HG03280 (cell line): ENCODE data around the gene ZNF343.
"Not testable (repeated sequence)": the region's sequence is repeated elsewhere in the genome, so short reads cannot be mapped to it uniquely, and the experiment has no call there.

Experiments
- ATAC-seq: cut with Tn5 transposase; IDR thresholded peaks from one replicate; pipeline ENCODE4 v1.9.1; 2021; ENCODE audit warnings: mild to moderate bottlenecking, moderate library complexity; ENCODE audit not compliant: unreplicated experiment

Gene ZNF343

DNA sequence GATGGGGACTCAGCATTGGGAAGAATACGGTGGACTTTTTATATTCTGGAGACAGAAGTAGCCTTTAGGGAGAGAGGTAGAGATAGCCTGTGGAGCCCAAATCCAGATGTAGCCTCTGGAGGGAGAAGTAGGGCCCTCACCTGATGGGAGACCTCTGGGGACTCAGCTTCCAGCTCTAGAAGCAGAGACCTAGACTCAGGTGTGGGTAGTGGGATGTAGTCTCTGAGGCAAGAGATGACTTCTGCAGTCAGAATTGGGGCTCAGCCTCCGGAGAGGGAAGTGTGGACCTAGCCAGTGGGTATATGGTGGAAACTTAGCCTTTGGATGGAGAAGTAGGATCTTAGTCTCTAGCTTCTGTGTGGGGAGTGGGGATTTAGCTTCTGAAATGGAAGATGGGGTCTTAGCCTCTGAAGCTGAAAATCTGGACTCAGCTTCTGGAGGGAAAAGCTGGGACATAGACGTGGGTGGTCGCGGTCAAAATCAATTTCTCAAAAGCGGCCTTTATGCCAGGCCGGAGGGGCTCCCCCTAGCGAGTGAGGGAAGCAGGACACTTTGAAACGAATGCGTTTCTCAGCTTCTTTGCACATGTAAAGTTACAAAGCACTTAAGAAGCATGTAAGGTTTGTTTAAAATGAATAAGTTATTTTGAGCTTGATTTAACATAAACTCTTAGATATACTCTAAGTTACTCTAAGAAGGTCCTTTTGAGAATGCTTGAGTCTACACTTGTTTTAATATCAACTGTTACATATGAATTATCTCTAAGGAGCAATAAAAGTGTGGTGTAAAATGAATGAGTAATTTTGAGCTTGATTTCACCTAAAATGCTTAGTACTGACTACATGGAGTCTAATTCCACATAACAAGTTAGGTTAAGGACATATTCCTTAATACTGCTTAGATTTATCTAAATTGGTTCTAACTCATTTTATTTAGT lies 12.9 kb upstream of the ZNF343 start:
- ATAC-seq, result no peak

DNA sequence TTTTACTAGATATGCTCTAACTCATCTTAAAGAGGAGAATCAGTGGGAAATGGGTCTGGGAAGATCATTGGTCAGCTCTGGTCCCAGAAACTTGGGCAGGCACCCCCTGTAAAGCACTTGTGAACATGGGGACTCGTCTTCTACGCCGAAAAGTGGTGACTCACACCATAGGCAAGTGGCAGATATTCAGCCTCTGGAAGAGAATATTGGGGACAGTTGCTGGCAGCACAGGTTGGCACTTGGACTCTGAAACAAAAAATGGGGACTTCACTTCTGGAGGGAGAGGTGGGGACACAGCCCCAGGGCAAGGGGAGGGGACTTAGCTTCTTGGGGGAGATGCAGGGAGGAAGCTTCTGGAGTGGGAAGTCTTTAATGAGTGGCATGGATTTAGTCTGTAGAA lies 11.9 kb upstream of the ZNF343 start:
- ATAC-seq, result no peak

- ATAC-seq, result no peak
These were observed 10.5 kb upstream of the ZNF343 start for GRCh38 chr20:2519115-2519809.

DNA sequence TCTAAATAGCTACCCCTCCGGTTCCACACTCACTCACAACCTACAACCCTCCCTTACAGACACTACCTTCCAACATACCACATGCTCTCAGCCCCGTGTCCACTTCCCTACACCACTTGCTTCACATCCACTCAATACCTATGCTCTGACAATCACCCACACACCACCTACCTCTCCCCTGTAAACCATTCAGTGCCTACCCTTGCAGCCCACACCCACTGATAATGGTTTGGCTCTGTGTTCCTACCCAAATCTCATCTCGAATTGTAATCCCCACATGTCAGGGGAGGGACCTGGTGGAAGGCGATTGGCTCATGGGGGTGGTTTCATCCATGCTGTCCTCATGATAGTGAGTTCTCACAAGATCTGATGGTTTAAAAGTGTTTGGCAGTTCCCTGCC lies 9.8 kb upstream of the ZNF343 start:
- ATAC-seq, result no peak

DNA sequence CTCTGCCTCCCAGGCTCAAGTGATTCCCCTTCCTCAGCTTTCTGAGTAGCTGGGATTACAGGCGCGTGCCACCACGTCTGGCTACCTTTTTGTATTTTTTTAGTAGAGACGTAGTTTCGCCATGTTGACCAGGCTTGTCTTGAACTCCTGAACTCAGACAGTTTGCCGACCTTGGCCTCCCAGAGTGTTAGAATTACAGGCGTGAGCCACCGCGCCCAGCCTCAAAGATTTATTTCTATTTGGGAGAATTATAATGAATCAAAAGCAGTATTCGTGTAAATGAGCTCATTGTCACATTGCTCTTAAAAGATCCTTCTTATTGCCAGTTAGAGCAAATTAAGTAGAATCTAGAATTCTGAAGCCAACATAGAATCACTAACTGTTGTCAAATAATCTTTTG lies 9.4 kb upstream of the ZNF343 start:
- no peak for ATAC-seq

GRCh38 chr20:2516399-2516798 lies 7.7 kb upstream of the ZNF343 start:
- no peak for ATAC-seq

- no peak for ATAC-seq
These were observed 6.5 kb upstream of the ZNF343 start for GRCh38 chr20:2515203-2515602.

DNA sequence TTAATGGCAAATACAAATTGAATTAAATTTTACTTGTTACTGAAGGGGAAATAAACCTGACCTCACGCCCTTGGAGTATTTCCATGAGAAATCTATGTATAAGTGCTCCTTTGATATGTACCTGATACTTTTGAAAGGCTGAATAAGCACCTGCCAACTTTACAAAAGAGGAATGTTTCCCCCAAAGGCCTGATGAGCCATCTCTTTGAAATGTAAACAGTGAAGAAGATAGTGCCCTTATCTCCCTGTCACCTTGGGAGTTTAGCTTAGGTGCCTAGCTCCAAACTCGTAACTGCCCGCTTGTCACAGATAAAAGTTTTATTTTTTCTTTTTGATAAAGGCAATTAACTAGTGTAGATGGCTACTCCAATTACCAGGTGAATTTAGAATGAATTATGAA lies 1.1 kb upstream of the ZNF343 start:
- no peak for ATAC-seq

DNA sequence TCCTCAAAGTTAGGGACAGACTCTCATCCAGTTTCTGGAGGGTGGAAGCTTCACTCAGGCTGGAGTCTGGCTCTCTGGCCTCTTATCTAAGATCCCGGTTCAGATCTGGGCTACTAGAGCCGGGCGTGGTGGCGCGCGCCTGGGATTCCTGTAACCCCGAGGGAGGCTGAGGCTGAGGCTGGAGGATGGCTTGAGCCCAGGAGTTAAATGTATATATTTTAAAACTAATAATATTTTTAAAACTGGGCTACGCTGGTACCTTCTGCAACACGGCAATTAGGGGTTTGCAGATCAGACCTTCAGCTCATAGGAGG lies 710 bp upstream of the ZNF343 start:
- ATAC-seq, result no peak

DNA sequence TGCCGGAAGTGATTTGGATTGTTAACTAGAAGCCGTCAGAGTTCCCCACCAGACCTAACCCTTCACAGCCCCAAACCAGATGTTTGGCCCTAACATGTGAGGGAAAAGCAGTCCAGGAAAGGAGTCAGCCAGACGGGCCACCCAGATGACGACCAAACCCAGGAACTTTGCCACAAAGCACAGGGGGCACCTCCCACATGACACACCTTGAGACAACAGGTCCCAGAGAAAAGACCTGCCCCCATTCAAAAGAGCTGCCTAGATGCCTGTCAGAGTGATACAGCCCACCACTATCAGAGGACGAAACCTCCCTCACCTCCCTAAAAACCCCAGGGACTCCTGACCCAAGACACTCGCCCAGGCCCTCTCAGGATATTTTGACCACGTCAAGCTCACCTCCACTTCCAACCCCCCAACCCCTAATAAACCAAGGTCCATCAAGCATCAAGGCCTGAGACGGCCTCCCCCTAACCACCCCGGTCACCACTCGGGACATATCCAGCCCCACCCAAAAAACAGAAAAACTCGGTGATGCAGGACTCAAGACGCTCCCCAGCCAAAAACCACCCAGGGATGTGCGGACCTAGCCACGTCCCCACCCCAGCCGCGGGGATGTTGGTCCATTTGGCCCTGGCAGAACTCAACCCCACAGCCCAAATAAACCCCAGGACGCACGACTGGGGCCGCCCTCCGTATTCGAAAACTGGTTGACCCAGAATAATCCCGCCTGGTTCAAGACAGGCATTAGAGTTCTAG lies 662 bp downstream of the ZNF343 start:
- no peak for ATAC-seq

DNA sequence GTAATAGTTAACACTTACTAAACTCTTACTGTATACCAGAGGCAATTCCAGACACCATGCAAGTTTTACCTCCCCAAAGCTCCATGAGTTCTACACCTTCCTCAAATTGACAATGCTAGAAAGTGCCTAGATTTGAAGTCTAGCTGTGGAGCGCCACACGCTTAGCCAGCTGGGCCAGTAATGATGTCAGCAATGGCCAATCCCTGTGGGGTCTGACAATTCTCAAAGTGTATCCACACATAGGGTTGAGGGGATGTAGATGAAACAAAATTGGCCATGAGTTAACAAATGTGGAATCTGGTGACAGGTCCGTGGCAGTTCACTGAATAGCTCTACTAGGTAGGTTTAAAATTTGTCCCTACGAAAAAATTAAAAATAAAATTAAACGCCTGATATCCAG lies 1.3 kb downstream of the ZNF343 start:
- ATAC-seq, result no peak

GRCh38 chr20:2506426-2506825 lies 2.3 kb downstream of the ZNF343 start:
- ATAC-seq, result not testable (repeated sequence)

DNA sequence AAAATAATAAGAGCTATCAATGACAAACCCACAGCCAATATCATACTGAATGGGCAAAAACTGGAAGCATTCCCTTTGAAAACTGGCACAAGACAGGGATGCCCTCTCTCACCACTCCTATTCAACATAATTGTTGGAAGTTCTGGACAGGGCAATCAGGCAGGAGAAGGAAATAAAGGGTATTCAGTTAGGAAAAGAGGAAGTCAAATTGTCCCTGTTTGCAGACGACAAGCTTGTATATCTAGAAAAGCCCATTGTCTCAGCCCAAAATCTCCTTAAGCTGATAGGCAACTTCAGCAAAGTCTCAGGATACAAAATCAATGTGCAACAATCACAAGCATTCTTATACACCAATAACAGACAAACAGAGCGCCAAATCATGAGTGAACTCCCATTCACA lies 3.9 kb downstream of the ZNF343 start:
- not testable (repeated sequence) for ATAC-seq

DNA sequence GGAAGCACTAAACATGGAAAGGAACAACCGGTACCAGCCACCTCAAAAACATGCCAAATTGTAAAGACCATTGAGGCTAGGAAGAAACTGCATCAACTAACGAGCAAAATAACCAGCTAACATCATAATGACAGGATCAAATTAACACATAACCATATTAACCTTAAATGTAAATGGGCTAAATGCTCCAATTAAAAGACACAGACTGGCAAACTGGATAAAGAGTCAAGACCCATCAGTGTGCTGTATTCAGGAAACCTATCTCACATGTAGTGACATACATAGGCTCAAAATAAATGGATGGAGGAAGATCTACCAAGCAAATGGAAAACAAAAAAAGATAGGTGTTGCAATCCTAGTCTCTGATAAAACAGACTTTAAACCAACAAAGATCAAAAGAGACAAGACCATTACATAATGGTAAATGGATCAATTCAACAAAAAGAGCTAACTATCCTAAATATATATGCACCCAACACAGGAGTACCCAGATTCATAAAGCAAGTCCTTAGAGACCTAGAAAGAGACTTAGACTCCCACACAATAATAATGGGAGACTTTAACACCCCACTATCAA lies 5.8 kb downstream of the ZNF343 start:
- not testable (repeated sequence) for ATAC-seq

DNA sequence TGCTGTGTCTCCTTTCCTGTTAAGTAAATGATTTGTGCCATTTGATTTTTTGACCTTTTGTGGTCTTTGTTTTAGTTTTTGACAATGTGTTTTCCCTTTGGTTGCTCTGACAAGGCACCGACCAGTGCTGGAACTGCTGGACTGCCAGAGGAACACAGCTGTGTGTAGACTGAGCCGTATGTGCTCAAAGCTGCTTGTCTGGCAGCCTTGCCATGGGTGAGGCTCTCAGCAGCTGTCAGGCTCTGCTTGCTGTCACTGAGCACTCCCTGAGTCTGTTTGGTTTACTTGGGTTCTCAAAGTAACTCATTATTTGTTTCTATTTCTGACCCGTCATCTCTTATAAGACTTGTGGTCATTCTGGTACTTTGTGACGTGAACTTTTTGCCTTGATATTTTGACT lies 23.1 kb downstream of the ZNF343 start:
- ATAC-seq, result no peak

- ATAC-seq, result no peak
These were observed 23.6 kb downstream of the ZNF343 start for GRCh38 chr20:2485080-2485479.

DNA sequence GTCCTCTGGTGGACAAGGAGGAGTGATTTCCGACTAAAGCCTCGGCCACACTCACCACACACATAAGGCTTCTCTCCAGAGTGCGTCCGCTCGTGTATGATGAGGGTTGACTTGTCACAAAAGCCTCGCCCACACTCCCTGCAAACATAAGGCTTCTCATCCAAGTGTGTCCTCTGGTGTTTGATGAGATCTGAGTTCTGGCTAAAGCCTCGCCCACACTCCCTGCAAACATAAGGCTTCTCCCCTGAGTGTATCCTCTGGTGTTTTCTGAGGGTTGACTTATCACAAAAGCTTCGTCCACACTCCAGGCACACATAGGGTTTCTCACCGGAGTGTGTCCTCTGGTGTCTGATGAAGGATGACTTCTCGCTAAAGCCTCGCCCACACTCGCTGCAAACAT lies 25.2 kb downstream of the ZNF343 start:
- ATAC-seq, result no peak

DNA sequence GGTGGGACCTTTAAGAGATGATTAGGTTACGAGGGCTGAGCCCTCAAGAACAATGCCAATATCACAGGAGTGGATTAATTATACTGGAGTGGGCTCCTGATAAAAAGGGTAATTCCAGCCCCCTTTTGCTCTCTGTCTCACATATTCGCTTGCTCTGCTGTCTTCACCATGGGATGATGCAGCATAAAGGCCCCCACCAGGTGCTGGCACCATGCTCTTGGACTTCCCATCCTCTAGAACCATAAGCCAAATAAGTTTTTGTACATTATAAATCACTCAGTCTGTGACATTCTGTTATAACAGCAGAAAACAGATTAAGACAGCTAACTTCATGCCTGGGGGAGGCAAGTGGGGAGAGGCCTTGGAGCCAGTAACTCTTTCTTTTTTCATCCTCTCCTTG lies 28.3 kb downstream of the ZNF343 start:
- ATAC-seq, result no peak

DNA sequence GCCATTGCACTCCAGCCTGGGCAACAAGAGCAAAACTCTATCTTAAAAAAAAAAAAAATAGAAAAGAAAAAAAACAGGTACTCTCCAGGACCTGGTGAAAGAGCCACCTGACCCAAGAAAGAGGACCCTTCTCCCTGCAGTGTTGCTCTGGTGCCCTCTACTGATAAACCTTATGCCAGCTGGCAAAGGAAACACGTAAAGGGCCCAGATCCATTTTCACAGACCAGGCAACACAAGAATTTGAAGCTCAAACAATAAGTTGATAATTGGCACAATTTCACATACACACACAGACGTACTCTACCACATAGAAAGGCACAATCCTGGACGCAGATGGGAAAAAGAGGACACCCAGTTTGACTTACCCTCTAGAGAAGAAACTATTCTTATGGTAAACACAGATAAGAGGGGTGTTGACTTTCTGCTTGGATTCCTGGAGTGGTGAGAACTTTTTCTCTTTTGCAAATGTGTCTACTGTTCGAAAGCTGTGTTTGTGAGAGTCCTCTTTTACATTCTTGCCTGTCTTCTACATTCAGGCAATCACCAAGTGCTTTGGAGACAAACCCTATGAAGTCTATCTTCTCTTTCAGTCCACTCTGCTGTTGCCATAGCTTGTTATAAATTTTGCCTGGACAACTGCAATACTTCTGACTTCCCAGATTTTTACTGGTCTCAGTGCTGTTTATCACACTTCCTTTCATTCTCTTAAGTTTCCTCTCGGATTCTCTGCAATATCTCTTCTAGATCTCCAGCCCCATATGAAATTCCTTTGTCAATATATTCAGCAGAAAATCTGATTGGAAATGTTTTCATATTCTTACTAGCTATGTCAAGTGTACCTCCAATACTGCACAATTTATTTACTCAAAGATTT lies 31.7 kb downstream of the ZNF343 start:
- no peak for ATAC-seq
